ENCODE data around the gene KLHL29.

KLHL29 gene

DNA sequence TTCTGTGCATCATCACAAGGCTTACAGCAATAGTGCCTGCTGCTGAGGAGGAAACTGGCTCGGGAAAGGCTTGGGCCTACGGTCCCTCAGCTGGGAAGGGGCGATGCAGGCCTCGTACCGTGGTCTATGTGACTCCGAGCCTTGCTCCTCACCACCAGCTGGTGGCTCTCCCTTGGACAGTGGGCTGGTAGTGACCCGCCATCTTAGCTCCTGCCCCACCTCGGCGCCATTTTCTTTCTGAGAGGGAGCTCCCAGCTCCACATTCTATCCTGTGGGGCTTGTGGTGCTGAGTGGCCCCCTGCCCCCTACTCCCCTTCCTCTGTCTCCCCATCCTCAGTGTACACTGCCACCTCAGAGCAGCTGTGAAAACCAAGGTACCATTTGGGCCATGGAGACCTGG lies 255.7 kb downstream of the KLHL29 start:
- FAIRE-seq (no peak), DNase-seq (ENCODE audit: insufficient read length) (no peak)
- no peak for TF ChIP-seq POLR2AphosphoS5 (IDR thresholded peaks at IDR 0.05; ENCODE audit: low read depth, low read length)
- no peak for TF ChIP-seq POLR2A (IDR thresholded peaks at IDR 0.05; ENCODE audit: low read depth, low read length)
- TF ChIP-seq TAF1 (IDR thresholded peaks at IDR 0.05; ENCODE audit: borderline replicate concordance, low read depth, low read length) = no peak

DNA sequence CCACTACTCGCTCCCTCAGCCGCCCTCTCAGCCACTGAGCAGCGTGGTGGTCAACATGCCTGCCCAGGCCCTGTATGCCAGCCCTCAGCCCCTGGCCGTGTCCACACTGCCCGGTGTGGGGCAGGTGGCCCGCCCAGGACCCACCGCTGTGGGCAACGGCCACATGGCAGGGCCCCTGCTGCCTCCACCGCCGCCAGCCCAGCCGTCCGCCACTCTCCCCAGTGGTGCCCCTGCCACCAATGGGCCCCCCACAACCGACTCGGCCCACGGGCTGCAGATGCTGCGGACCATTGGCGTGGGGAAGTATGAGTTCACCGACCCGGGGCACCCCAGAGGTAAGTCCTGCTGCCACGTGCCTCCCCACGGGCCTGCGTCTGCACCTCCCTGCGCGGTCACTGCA lies 257.5 kb downstream of the KLHL29 start:
- FAIRE-seq (no peak), DNase-seq (ENCODE audit: insufficient read length) (no peak)
- TF ChIP-seq TAF1 (IDR thresholded peaks at IDR 0.05; ENCODE audit: borderline replicate concordance, low read depth, low read length) (no peak), POLR2AphosphoS5 (IDR thresholded peaks at IDR 0.05; ENCODE audit: low read depth, low read length) (no peak)

DNA sequence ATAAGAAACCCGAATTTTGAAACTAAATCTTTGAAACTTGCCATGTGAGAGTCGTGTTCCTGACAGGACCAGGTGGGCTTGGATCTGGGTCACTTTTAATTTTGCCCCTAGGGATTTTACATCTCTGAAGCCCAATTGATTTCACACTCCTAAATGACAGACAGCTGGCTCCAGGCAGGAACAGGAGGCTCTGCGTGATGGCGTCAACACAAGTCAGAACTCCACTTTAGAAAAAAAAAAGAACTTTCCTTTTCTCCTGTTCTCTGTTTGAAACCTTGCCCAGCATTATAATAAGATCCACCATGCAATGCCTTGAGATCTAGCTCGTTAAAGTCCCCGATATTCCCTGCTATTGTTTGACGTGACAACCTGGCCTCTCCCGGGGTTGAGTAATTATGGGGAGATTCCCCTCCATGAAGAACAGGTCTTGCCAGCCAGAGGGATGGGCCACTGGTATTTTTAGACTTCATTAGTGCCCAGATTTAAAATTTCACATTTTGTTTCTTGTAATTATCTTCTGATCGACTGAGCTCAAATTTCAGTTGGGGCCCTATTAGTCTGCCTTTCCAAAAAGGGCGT lies 260.3 kb downstream of the KLHL29 start:
- DNase-seq (ENCODE audit: insufficient read length) = no peak
- FAIRE-seq = no peak
- TF ChIP-seq POLR2AphosphoS5 (IDR thresholded peaks at IDR 0.05; ENCODE audit: low read depth, low read length) (no peak), TAF1 (IDR thresholded peaks at IDR 0.05; ENCODE audit: borderline replicate concordance, low read depth, low read length) (no peak), POLR2A (IDR thresholded peaks at IDR 0.05; ENCODE audit: low read depth, low read length) (no peak)

DNA sequence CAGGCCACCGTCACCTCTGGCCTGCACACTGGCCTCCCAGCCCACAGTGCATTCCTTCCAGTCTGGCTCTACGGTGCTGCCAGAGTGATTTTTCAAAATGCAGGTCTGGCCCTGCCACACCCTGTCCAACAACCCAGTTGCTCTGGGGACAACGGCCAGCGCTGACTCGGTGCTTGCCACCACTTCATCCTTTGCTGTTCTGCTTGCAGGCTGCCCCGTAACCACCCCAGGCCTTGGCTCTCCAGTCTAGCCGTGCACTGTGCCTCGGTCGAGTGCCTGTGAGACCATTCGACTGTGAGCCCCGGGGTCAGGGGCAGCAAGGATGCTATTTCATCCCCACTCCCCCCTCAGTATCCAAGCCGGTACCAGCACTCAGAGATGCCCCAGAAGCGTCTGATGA lies 262.6 kb downstream of the KLHL29 start:
- TF ChIP-seq TAF1 (IDR thresholded peaks at IDR 0.05; ENCODE audit: borderline replicate concordance, low read depth, low read length) (no peak), POLR2AphosphoS5 (IDR thresholded peaks at IDR 0.05; ENCODE audit: low read depth, low read length) (no peak)
- FAIRE-seq = no peak
- DNase-seq (ENCODE audit: insufficient read length) = no peak

DNA sequence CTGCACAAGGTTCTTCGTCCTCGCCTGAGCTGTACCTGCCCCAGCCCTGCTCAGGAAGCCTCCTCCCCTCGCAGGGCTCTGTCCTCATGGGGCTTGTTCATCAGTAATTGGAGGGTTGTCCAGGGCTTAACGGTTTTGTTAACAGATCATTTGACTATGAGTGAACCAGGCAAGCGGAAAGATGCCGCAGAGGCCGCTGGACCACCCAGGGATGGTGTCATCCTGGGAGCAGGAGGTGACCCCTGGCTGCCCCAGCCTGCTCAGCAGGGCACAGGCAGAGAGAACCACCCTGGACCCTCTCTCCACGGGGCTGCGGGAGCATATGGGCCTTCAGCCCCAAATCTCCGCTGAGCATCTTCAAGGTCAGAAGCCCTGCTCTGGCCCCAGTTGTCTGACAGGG lies 264.3 kb downstream of the KLHL29 start:
- FAIRE-seq = no peak
- no peak for DNase-seq (ENCODE audit: insufficient read length)
- TF ChIP-seq TAF1 (IDR thresholded peaks at IDR 0.05; ENCODE audit: borderline replicate concordance, low read depth, low read length) (no peak), POLR2A (IDR thresholded peaks at IDR 0.05; ENCODE audit: low read depth, low read length) (no peak), POLR2AphosphoS5 (IDR thresholded peaks at IDR 0.05; ENCODE audit: low read depth, low read length) (no peak)

DNA sequence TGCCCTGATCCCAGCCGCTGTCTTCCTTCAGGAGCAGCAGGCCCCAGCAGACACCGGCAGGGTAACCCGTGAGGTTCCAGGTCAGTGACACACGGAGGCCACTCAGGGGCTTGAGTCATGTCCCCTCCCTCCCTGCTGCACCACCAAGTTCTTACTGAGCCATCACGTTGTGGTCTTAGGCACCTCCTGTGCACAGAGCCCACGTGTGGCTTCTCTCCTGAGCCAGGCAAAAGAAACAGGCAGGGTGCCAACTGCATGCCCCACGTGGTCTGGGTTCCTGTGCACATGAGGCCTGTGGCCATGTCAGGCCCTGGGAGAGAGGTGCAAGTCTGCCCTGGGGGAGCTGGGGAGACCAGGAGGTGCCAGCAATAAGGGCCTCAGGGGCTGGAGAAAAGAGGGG lies 264.8 kb downstream of the KLHL29 start:
- DNase-seq (ENCODE audit: insufficient read length) = no peak
- TF ChIP-seq POLR2AphosphoS5 (IDR thresholded peaks at IDR 0.05; ENCODE audit: low read depth, low read length) = no peak
- TF ChIP-seq TAF1 (IDR thresholded peaks at IDR 0.05; ENCODE audit: borderline replicate concordance, low read depth, low read length) = no peak
- TF ChIP-seq POLR2A (IDR thresholded peaks at IDR 0.05; ENCODE audit: low read depth, low read length) = no peak
- no peak for FAIRE-seq

DNA sequence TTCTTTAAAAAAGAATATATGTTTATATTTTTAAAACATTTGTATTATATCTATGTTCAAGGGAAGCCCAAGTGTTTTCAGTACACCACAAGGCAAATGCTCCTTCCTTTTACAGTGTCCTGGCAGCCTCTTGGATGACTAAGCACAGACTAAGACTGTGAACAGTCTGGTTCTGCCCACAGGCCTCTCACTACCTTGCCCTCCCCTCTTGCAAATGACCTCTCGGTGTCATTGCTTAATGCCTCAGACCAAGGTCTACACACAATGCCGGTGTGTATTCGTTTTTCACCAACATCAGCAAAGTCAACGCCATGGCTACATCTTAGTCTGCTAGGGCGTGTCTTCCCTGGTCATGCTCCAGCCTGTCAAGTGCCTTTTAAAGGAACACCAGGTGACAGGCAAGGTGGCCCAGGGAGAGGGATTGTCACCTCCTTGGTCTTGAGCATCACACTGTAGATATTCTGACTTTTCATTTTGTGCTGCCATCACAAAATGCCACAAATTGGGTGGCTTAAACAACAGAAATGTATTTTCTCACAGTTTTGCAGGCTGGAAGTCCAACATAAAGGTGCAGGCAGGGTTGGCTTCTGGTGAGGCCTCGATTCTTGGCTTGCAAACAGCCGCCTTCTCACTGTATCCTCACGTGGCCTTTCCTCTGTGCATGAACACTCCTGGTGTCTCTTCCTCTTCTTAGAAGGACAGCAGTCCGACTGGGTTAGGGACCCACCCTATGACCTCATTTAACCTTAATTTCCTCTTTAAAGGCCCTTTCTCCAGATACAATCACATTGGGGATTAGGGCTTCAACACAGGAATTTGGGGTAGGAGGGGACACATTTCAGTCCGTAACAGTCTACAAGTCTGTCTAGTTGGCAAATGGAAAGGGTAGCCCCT lies 266.5 kb downstream of the KLHL29 start:
- TF ChIP-seq POLR2A (IDR thresholded peaks at IDR 0.05; ENCODE audit: low read depth, low read length) = no peak
- TF ChIP-seq TAF1 (IDR thresholded peaks at IDR 0.05; ENCODE audit: borderline replicate concordance, low read depth, low read length) = no peak
- no peak for TF ChIP-seq POLR2AphosphoS5 (IDR thresholded peaks at IDR 0.05; ENCODE audit: low read depth, low read length)
- no peak for FAIRE-seq
- no peak for DNase-seq (ENCODE audit: insufficient read length)

DNA sequence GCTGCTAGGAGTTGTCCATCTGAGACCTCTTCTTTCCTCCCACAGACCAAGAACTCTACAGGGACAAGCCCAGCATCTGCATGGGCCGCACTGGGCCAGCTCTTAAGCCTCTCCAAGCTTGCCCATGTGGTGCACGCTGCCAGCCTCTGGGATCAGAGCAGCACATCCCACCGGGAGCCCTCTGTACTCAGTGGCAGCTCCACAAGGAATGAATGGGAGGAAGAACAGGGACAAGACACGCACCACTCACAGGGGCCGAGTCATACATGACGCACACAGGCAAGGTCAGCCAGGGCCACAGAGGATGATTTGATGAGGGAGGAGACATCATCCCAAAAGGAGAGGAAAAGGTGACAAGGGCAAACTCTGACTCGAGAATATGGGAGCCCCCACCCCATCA lies 268.3 kb downstream of the KLHL29 start:
- FAIRE-seq (no peak), DNase-seq (ENCODE audit: insufficient read length) (no peak)
- no peak for TF ChIP-seq TAF1 (IDR thresholded peaks at IDR 0.05; ENCODE audit: borderline replicate concordance, low read depth, low read length)
- TF ChIP-seq POLR2A (IDR thresholded peaks at IDR 0.05; ENCODE audit: low read depth, low read length) = no peak
- no peak for TF ChIP-seq POLR2AphosphoS5 (IDR thresholded peaks at IDR 0.05; ENCODE audit: low read depth, low read length)

DNA sequence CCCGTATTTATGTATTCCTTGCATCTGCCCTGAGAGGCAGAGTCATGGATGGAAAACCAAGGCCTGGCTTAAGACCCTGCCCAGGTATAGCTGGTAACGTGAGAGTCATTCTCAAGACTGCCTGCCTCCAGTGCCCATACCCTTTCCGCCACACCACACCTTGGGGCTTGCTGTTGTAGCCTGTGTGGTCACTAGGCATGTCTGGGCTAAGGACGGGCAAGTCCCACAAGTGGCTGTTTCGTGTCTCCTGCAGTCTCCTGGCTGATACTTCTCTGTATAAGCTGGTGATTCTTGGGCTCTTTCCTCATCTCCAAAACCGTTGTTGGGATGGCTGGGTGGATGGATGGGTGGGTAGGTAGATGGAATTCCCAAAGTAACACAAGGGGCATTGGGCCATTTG lies 269.8 kb downstream of the KLHL29 start:
- no peak for DNase-seq (ENCODE audit: insufficient read length)
- TF ChIP-seq POLR2A (IDR thresholded peaks at IDR 0.05; ENCODE audit: low read depth, low read length) (no peak), TAF1 (IDR thresholded peaks at IDR 0.05; ENCODE audit: borderline replicate concordance, low read depth, low read length) (no peak), POLR2AphosphoS5 (IDR thresholded peaks at IDR 0.05; ENCODE audit: low read depth, low read length) (no peak)
- no peak for FAIRE-seq

DNA sequence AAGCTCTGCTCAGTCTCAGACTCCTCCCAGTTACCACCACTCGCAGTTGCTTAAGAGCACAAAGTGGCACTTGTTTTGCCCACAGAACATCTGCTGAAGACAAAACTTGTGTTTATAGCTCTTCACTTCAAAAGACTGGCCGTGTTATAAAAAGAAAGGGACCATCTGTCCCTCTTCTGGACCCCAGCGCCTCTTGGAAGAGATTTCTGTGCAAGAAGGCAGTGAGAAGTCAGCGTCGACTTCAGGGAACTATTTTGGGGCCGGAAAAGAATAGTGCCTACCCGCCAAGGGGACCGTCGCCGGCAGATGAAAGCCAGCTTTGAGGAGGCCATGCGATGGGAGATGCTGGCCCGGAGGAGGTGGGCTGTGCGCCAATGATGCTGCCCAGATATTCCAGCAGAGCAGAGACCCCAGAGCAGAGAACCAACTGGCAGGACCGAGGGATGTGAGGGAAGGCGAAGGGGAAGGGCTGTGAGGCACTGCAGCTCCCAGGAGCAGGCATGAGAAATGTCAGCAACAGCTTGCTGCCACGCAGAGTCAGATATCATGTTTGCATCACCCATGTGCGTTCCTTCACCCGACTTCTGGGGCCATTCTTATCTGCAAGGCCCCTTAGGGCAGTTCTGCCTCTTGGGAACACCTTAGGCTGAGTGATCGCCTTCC lies 271.1 kb downstream of the KLHL29 start:
- TF ChIP-seq POLR2A (IDR thresholded peaks at IDR 0.05; ENCODE audit: low read depth, low read length) = no peak
- DNase-seq (ENCODE audit: insufficient read length) (no peak), FAIRE-seq (no peak)

DNA sequence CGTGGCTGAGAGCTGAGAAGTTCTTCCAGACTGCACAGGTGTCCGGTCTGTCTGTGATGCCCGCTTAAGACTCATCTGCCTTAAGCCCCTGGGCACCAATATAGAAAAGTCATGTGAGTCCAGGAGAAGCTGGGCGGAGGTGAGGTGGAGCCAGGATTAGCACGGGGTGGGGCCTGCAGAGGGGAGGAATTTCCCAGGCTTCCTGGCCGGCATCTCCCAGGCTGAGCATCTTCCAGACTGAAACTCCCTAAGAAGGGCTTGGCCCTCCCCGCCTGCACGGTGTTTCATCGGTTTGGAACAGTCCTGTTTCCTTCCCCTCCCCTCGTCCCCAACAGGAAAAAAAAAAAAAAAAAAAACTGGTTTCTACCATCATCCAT lies 271.6 kb downstream of the KLHL29 start:
- FAIRE-seq (no peak), DNase-seq (ENCODE audit: insufficient read length) (no peak)
- TF ChIP-seq TAF1 (IDR thresholded peaks at IDR 0.05; ENCODE audit: borderline replicate concordance, low read depth, low read length) (no peak), POLR2AphosphoS5 (IDR thresholded peaks at IDR 0.05; ENCODE audit: low read depth, low read length) (no peak), POLR2A (IDR thresholded peaks at IDR 0.05; ENCODE audit: low read depth, low read length) (no peak)

DNA sequence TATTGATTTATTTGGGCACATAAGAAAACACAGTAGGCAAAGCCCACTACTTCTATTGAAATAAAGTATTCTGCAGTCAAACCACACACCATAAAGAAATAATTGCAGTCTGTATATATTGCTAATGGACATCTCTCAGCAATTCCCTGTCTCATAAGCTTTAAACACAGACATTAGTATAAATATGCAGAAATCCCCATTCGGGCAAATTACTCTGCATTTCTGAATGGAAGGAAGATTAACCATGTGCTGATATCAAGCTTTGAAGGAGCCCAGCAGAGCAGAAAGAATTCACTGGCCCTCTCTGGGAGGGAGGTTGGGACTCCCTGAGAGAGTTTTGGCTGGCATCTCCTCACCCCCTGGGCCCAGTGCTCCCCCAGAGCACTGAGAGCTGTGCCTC lies 272.4 kb downstream of the KLHL29 start:
- FAIRE-seq = no peak
- TF ChIP-seq TAF1 (IDR thresholded peaks at IDR 0.05; ENCODE audit: borderline replicate concordance, low read depth, low read length) (no peak), POLR2AphosphoS5 (IDR thresholded peaks at IDR 0.05; ENCODE audit: low read depth, low read length) (no peak), POLR2A (IDR thresholded peaks at IDR 0.05; ENCODE audit: low read depth, low read length) (no peak)
- DNase-seq (ENCODE audit: insufficient read length) = no peak
